Panc1 (cell line): Measurements from ENCODE around the gene GMPPB. TPM values are rescaled to one million over a fixed set of nuclear protein-coding genes. Genes with fewer than 3 reads are reported as not detected.

Experiments
- ATAC-seq: fragments of 200-7000 bp; cut with Tn5 transposase; 2 replicates; pipeline ENCODE4 v1.9.1; 2020; ENCODE audit warnings: mild to moderate bottlenecking, moderate library complexity
- BruUV-seq: library from RNA; stranded (reverse); fragments of 400-500 nt; replicated peaks from 2 replicates; lab custom pipeline; 2021; lab: Mats Ljungman, UMichigan
- CTCF ChIA-PET: fragments of 300-600 bp; sonication (Branson Sonifier 250); formaldehyde crosslinking; loops from one replicate; lab custom pipeline; 2022; ENCODE audit warnings: antibody characterized with exemption; lab: Charles Lee
- POLR2A ChIA-PET: fragments of 300-600 bp; sonication (Branson Sonifier 250); formaldehyde crosslinking; loops from one replicate; lab custom pipeline; 2022; ENCODE audit warnings: antibody characterized with exemption; lab: Charles Lee
- DNase-seq: peaks from one replicate; pipeline ENCODE4 v3.0.0-alpha.2; 2010; ENCODE audit warnings: low read depth, low spot score
- H3K27ac ChIP-seq: 2 replicates; pipeline ENCODE4 v1.5.1; 2011; ENCODE audit warnings: mild to moderate bottlenecking, low read length, inconsistent platforms
- H3K27me3 ChIP-seq: fragments of 200-500 bp; sonication (Bioruptor generic); 2 replicates; pipeline ENCODE4 v1.6.0; 2014; ENCODE audit warnings: low read length, inconsistent platforms; ENCODE audit not compliant: control insufficient read depth, insufficient read depth
- H3K36me3 ChIP-seq: fragments of 200-500 bp; sonication (Bioruptor generic); 2 replicates; pipeline ENCODE4 v1.5.1; 2014; ENCODE audit warnings: inconsistent platforms, mild to moderate bottlenecking, low read length, moderate library complexity; ENCODE audit not compliant: control insufficient read depth, insufficient read depth
- H3K4me1 ChIP-seq: 2 replicates; pipeline ENCODE4 v1.5.1; 2011; ENCODE audit warnings: inconsistent platforms, mild to moderate bottlenecking, low read length, moderate library complexity; ENCODE audit not compliant: control insufficient read depth, insufficient read depth
- H3K4me3 ChIP-seq, 2 experiments: 2 replicates each; pipeline ENCODE4 v1.5.1; 2011 to 2012; ENCODE audit warnings: low read depth in 2 of 2, low read length in 2 of 2, mild to moderate bottlenecking in 2 of 2, inconsistent platforms in 1 of 2, moderate library complexity in 1 of 2
- H3K9me3 ChIP-seq: fragments of 200-500 bp; sonication (Bioruptor generic); 2 replicates; pipeline ENCODE4 v1.5.1; 2014; ENCODE audit warnings: low read depth, mild to moderate bottlenecking, inconsistent platforms, low read length, moderate library complexity; ENCODE audit not compliant: control insufficient read depth, insufficient read depth
- CTCF ChIP-seq: fragments of 450-650 bp; IDR thresholded peaks from 2 replicates; pipeline ENCODE4 v1.5.1; 2017; ENCODE audit warnings: mild to moderate bottlenecking
- REST ChIP-seq, 2 experiments: IDR thresholded peaks; 2 replicates each; pipeline ENCODE4 v1.6.1; 2011 to 2012; ENCODE audit warnings: low read depth in 2 of 2, control low read depth in 1 of 2, low read length in 1 of 2, mild to moderate bottlenecking in 1 of 2, moderate library complexity in 1 of 2; ENCODE audit not compliant: insufficient read depth in 1 of 2
- SIN3A ChIP-seq: IDR thresholded peaks from 2 replicates; pipeline ENCODE4 v1.6.1; 2012; ENCODE audit warnings: low read depth, mild to moderate bottlenecking, low read length, moderate library complexity, borderline replicate concordance; ENCODE audit not compliant: insufficient read depth
- TCF7L2 ChIP-seq: IDR thresholded peaks from 2 replicates; pipeline ENCODE4 v1.6.1; 2011; ENCODE audit warnings: mild to moderate bottlenecking, low read depth, low read length, inconsistent platforms
- in situ Hi-C: cut with HindIII; loops from 2 replicates; pipeline ENCODE4 v1.10.0; 2016; ENCODE audit warnings: low sequenced_read_pairs, low pct_unique_long_range_greater_than_20kb
- intact Hi-C: fragments of 100-400 bp; cut with micrococcal nuclease; formaldehyde crosslinking; loops from one replicate; pipeline ENCODE4 v1.10.0; 2022; ENCODE audit not compliant: unreplicated experiment
- total RNA-seq: library from RNA; stranded (reverse); gene quantifications from one replicate; pipeline ENCODE4 v1.2.1, GENCODE V29; 2021; ENCODE audit not compliant: unreplicated experiment

GMPPB gene
- total RNA-seq, 1 experiment from 2014 or later, result 28.4 TPM

- no peak overlapping the region for H3K27ac ChIP-seq
- POLR2A ChIA-PET, result no interaction called here
- in situ Hi-C loops, result no loop called here
Measured at GRCh38 chr3:49670940-49671290, 52.8 kb downstream of the GMPPB start.

More at GRCh38 chr3:49670940-49671290, 52.8 kb downstream of the GMPPB start:
- BruUV-seq, result no TSS peak
- TF ChIP-seq REST (IDR thresholded peaks at IDR 0.05; ENCODE audit: insufficient read depth in 1 of 2, low read depth in 2 of 2, low read length in 1 of 2), result no peak
- TF ChIP-seq SIN3A, result no peak
- no peak for TF ChIP-seq TCF7L2
- no peak for TF ChIP-seq CTCF
- peaks cover 4% of the 10 kb centered on the region for H3K36me3 ChIP-seq
- intact Hi-C loops, result loop anchor here (2.0 kb wide), 1 partner anchor 130 kb away; no protein-coding TSS in a partner anchor
- peaks cover 11% of the 10 kb centered on the region for H3K4me1 ChIP-seq
- H3K9me3 ChIP-seq, result no peaks in the 10 kb centered on the region
- H3K27me3 ChIP-seq, result no peaks in the 10 kb centered on the region
- CTCF ChIA-PET, result interaction anchor here (3.2 kb wide), 1 partner anchor 131 kb away, joined by 30 read pairs; no protein-coding TSS in a partner anchor
- DNase-seq, result no peak
- ATAC-seq, result no peak
- no peak overlapping the region for H3K4me3 ChIP-seq

Other genes with a start within 250 kb of the GMPPB start
- 0.87 TPM for gene BSN, start 169.5 kb downstream of the GMPPB start, total RNA-seq
- 131 TPM for gene APEH, start 49.6 kb downstream of the GMPPB start, total RNA-seq
- 14.0 TPM for gene MST1, start 34.5 kb downstream of the GMPPB start, total RNA-seq
- gene RNF123, start 34.4 kb downstream of the GMPPB start, total RNA-seq, result 23.1 TPM
- gene AMIGO3, start 4.3 kb downstream of the GMPPB start, total RNA-seq, result 0.72 TPM
- gene IP6K1, start 62.6 kb upstream of the GMPPB start, total RNA-seq, result 39.8 TPM
- not detected for gene CDHR4, start 75.9 kb upstream of the GMPPB start, total RNA-seq
- 2.2 TPM for gene INKA1, start 79.3 kb upstream of the GMPPB start, total RNA-seq
- 12.5 TPM for gene UBA7, start 90.0 kb upstream of the GMPPB start, total RNA-seq
- 18.5 TPM for gene TRAIP, start 132.6 kb upstream of the GMPPB start, total RNA-seq
- gene CAMKV, start 146.0 kb upstream of the GMPPB start, total RNA-seq, result 0.85 TPM
- 27.5 TPM for gene MST1R, start 179.9 kb upstream of the GMPPB start, total RNA-seq
- 12.9 TPM for gene MON1A, start 205.9 kb upstream of the GMPPB start, total RNA-seq
- 43.6 TPM for gene RBM6, start 216.2 kb upstream of the GMPPB start, total RNA-seq